ENCODE measurements around the gene FBXO30. TPM values are rescaled to one million over a fixed set of nuclear protein-coding genes. Genes with fewer than 3 reads are reported as not detected.

Gene FBXO30
- 12.1 TPM for polyA plus RNA-seq (ENCODE audit: insufficient read length)

- DNase-seq (ENCODE audit: low read depth), result no peak
These were observed at the start of gene FBXO30 for GRCh38 chr6:145814501-145815308. Gene FBXO30 (minus strand): TSS chr6:145814795. CDS start chr6:145806405, 8,390 bp downstream.

- no peak for DNase-seq (ENCODE audit: low read depth)
These were observed 49.5 kb upstream of the FBXO30 start for GRCh38 chr6:145863988-145864616.

- no peak for DNase-seq (ENCODE audit: low read depth)
These were observed 48.8 kb upstream of the FBXO30 start for GRCh38 chr6:145863366-145863765.

- no peak for DNase-seq (ENCODE audit: low read depth)
These were observed 46.0 kb upstream of the FBXO30 start for GRCh38 chr6:145860562-145860961.

- DNase-seq (ENCODE audit: low read depth), result peak; percentile 16
These were observed 36.1 kb upstream of the FBXO30 start for GRCh38 chr6:145850671-145851070.

GRCh38 chr6:145848541-145848940 is 33.9 kb upstream of the FBXO30 start:
- DNase-seq (ENCODE audit: low read depth), result no peak

GRCh38 chr6:145845557-145845956 is 31.0 kb upstream of the FBXO30 start:
- no peak for DNase-seq (ENCODE audit: low read depth)

- no peak for DNase-seq (ENCODE audit: low read depth)
These were observed 30.4 kb upstream of the FBXO30 start for GRCh38 chr6:145844933-145845540.

GRCh38 chr6:145842693-145843546 is 28.3 kb upstream of the FBXO30 start:
- DNase-seq (ENCODE audit: low read depth), result no peak

GRCh38 chr6:145841668-145842067 is 27.1 kb upstream of the FBXO30 start:
- DNase-seq (ENCODE audit: low read depth), result no peak

GRCh38 chr6:145839653-145840052 is 25.1 kb upstream of the FBXO30 start:
- no peak for DNase-seq (ENCODE audit: low read depth)

GRCh38 chr6:145838305-145838704 is 23.7 kb upstream of the FBXO30 start:
- DNase-seq (ENCODE audit: low read depth), result no peak

- DNase-seq (ENCODE audit: low read depth), result no peak
These were observed 22.2 kb upstream of the FBXO30 start for GRCh38 chr6:145836772-145837171.

- no peak for DNase-seq (ENCODE audit: low read depth)
These were observed 21.6 kb upstream of the FBXO30 start for GRCh38 chr6:145836170-145836569.

GRCh38 chr6:145830612-145831011 is 16.0 kb upstream of the FBXO30 start:
- no peak for DNase-seq (ENCODE audit: low read depth)

GRCh38 chr6:145829950-145830349 is 15.4 kb upstream of the FBXO30 start:
- no peak for DNase-seq (ENCODE audit: low read depth)

GRCh38 chr6:145829102-145829501 is 14.5 kb upstream of the FBXO30 start:
- no peak for DNase-seq (ENCODE audit: low read depth)

- DNase-seq (ENCODE audit: low read depth), result no peak
These were observed 9.7 kb upstream of the FBXO30 start for GRCh38 chr6:145824344-145824743.

- DNase-seq (ENCODE audit: low read depth), result no peak
These were observed 8.8 kb upstream of the FBXO30 start for GRCh38 chr6:145823328-145823944.

GRCh38 chr6:145822456-145822855 is 7.9 kb upstream of the FBXO30 start:
- no peak for DNase-seq (ENCODE audit: low read depth)

GRCh38 chr6:145819994-145820393 is 5.4 kb upstream of the FBXO30 start:
- no peak for DNase-seq (ENCODE audit: low read depth)
